HG03342 (cell line): ENCODE data around the gene USP53.
"Not testable (repeated sequence)": the region's sequence is repeated elsewhere in the genome, so short reads cannot be mapped to it uniquely, and the experiment has no call there.

ENCODE experiments used
- ATAC-seq: cut with Tn5 transposase; IDR thresholded peaks from one replicate; pipeline ENCODE4 v1.9.1; 2021; ENCODE audit warnings: mild to moderate bottlenecking, moderate library complexity; ENCODE audit not compliant: unreplicated experiment

USP53 gene

DNA sequence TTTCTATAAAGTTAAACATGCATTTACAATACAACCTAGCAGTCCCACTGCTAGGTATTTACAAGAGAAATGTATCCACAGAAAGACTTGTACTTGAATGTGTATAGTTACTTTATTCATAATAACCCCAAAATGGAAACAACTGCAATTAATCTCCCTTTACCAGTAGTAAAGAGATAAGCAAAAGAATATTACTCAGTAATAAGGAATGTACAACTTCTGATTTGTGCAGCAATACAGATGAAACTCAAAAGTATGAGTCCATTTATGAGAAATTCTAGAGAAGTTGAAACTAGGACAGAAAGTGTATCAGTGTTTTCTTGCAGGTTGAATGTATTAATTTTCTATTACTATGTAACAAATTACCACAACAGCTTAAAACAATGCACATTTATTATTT, 15.2 kb downstream of the USP53 start:
- ATAC-seq: no peak

DNA sequence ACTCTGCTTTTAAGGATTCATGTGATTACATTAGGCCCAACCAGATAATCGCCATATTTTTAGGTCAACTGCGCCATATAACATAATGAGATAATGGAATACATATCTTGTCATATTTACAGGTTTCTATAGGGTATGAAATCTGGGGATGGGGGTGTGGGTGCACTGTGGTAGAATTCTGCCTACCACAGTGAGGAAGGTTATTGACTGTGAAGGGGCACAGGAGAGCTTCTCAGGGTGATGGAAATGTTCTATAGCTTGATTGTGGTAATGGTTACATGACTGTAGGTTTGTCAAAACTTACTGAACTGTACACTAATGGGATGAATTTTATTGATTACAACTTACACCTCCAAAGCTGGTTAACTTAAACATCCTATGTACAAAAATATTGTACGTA, 15.9 kb downstream of the USP53 start:
- ATAC-seq: no peak

DNA sequence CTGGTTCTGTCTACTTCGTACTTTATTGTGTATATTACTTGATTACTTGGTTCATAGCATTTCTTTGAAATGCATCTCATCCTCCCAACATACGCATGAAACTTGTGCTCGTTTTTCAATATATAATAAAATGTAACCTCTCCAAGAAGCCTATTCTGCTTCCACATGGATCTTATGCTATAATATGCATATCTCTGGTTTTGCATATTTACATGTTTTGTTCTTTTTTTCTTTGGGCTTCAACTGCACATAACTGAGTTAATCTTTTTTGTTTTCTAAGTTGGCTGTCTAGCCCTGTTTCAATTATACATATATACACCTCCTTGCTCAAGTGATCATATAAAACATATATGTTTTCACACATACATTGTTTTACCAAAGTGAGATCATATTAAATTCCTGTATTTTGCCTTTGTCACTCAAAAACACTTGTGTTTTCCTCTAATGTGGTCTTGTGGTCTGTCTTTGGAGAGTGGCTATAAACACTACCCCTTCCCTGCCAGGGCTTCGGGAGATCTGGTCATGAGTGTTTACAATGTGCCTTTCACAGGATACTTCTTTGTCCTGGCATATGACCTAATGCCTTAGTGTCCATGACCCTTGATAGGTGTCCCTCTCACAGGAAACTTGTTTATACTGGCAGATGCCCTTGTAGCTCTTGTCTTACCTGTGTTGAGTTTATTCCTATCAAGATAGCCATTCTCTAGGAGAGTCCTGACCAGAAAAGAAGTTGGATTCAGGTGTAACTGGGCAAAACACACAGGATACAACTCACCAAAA, 17.6 kb downstream of the USP53 start:
- no peak for ATAC-seq

DNA sequence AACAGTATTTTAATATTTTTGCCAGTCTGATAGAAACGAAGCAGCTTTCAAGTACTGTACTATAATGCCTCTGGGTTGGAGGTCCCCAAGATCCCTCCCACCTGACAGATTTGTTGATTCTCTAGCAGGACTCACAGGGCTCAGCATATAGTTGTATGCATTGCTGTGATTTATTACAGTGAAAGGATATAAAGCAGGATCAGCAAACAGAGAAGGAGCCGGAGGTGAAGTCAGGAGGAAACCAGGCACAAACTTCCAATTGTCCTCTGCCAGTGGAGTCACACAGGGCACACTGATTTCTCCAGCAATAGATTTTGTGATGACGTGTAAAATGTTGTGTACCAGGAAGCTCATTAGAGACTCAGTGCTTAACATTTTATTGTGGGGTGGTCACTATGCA, 19.0 kb downstream of the USP53 start:
- ATAC-seq: no peak

DNA sequence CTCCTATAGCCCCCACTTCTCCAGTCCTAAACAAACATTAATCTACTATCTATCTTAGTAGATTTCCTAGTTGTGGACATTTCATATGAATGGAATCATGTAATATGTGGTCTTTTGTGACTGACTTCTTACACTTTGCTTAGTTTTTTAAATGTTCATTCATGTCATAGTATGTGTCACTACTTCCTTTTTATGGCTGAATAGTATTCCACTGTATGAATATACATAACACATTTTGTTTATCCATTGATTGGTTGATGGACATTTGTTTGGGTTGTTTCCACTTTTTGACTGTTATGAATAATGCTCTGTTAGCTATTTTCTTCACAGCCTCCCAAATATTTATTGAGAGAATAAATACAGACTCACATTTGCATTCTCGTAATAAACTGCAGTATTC, 19.8 kb downstream of the USP53 start:
- no peak for ATAC-seq

DNA sequence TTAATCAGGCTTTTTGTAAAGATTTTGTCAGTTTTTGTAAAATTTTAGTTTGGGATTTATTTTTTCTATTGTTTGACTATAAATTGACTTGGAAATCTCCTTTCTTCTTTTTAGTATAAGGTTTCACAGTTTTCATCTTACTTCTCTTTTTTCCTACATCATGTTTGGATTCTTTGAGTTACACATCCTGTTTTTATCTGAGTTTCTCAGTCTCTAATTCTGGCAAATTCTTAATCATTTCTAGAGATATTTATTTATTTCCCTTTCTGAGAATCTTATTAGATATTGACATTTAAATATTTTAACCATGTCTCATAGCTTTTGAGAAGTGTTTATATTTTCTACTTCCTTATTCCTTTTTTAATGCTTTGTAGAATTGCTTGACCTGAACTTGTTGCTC, 20.7 kb downstream of the USP53 start:
- ATAC-seq: no peak

DNA sequence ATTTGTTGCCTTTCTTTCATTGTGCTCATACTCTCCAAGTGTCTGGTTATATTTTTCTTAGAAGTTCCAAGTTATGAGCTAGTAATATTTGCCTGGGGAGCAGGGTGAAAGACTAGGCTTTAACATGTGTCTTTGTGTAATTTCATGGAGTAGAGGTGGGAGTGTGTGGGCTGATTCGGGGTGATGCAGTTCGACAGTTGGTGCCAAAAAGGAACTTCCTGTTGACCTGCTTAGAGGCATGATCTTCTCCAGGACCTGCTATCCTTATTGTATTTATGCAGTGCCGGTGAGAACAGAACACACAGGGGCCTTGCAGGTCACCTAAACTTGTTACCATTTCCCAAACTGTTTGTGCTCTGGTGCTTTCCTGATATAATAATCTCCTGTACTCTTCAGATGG, 21.2 kb downstream of the USP53 start:
- no peak for ATAC-seq

DNA sequence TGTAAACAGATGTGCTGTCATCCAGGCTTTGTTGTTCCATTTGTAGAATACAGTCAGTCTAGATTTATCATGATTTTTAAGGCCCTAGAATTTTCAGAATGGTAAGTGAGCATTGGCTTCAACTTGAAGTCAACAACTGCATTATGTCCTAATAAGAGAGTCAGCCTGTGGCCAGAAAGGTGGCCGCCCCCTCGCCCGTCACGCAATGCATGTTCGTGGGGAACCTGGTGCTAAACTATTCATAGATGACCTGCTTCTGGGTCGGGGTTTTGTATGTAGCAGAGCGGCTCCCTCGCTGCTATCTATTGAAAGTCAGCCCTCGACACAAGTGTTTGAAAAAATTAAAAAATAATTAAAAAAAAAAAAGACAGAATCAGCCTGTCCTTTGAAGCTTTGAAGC, 24.7 kb downstream of the USP53 start:
- no peak for ATAC-seq

DNA sequence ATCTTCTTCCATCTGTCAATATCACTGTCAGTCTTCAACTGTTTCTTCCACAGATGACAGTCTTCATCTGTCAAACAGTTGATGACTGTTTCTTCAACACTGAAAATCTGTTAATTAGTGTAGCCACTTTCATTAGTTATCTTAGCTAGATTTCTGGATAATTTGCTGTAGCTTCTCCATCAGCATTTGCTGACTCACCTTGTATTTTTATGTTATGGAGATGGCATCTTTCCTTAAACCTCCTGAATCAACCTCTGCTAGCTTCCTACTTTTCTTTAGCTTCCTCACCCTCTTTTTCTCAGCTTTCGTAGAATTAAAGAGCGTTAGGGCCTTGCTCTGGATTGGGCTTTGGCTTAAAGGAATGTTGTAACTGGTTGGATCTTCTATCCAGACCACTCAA, 25.1 kb downstream of the USP53 start:
- ATAC-seq: no peak

DNA sequence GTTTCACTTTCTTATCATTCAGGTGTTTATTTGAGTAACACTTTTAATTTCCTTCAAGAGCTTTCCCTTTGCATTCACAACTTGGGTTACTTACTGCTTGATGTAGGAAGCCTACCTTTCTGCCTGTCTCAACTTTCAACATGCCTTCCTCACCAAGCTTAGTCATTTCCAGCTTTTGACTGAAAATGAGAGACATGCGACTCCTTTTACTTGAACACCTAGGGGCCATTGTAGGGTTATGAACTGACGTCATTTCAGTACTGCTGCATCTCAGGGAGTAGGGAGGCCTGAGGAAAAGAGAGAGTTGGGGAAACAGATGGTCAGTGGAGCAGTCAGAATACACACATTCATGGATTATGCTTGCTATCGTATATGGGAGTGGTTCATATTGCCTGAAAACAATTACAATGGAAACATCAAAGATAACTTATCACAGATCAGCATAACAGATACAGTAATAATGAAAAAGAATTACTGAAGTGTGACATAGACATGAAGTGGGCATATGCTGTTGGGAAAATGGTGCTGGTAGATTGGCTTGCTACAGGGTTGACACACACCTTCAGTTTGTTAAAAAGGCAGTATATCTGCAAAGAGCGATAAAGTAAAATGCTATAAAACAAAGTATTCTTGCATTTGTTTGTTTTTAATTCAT, 25.7 kb downstream of the USP53 start:
- ATAC-seq: peak; percentile 97

DNA sequence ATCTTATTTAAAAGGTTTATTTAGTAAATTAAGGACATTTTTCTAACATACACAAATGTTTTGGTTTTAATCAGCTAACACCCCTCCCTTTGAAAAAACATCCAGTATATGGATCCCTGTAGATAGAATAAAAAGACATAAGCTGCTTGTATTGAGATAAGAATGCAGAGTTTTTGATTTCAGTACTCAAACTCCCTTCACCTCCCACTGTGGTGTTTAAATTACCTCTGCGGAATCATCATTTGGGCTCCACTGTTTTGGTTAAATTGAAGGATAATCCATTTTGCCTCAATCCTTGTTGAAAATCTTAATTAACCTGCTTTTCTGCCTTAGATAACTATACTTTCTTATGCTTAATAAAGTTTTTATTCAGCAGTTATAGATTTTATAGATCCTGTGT, 27.6 kb downstream of the USP53 start:
- no peak for ATAC-seq

DNA sequence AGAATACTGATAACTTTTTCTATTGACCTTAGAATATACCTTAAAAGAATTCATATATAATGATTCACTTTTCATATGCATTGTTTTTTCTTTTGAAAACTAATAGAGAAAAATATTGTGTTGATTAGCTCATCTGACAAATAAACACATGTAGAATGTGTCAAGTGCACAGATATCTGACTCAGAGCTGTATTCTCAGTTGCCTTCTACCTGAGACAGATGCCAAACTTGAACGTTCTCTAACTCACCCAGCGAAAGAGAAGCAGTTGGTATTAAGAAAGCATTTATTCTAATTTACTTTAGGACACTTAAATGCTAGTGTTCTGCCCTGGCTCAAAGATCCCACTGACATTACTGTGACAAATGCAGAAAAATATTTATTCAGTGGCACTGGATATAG, 28.1 kb downstream of the USP53 start:
- ATAC-seq: no peak

DNA sequence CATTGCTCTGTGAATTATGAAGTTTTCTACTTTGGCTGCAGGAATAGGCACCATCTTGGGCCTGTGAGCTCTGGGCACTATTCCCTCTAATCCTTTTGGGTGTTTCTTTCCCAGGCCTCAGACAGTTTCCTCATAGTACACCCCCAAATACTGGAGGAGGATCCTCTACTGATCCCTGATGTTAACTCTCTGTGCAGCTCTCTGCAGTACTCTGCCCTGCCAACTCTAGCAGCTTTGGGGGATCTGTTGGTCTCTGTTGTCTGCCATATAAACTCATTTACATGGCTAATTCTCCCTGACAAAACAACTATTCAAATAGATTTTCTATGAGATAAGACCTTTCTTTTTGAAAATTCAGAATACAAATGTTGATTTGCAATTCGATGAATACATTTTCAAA, 29.9 kb downstream of the USP53 start:
- ATAC-seq: no peak

DNA sequence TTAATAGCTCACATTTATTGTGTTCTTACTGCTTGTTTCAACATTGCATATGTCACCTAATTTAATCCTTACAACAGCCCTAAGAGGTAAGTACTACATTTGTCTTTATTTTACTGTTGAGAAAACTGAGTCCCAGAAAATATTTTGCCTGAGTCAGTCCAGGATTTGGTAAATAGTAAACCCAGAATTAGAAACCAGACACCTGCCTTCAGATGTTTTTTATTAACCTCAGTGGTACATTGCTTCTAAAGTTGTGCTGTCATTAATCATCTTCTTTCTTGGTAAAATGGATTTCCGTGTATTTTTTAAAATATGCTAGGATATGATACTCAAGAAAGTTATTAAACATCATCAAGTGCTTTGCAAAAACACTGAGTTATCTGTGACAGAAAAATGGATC, 31.4 kb downstream of the USP53 start:
- no peak for ATAC-seq

DNA sequence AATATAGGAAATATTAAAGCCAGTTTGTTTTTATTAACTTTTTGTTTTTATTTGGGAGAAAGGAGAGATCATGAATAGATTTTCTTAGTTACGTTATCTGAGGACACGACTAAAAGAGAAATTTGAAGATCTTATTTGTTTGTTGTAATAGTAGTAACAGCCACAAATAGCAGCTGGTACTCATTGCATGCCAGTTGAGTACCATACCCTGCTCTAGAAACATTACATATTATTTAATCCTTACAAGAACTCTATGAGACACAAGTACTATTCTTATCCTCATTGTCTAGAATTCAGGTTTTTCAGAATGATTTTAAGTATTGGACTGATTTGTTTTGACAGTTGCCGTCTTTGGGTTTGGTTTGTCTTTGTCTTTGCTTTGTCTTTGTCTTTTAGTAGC, 31.8 kb downstream of the USP53 start:
- no peak for ATAC-seq

DNA sequence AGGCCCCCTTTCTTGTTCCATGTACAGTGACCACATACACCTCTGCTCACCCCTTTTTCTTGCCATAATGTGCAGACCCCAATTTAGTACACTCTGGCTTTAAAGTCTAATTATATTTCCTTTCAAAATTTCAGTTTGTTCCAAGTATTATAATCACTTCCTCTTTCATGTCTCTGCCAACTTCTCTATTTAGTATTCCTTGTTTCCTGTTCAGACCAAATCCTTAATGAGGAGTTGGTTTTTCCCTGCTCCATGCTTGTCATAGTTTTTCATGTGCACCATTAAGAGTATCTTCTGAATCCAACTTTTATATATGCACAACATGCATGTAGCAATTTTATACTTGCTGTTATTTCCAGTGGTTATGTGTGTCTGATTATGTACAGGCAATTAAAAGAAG, 32.3 kb downstream of the USP53 start:
- ATAC-seq: no peak

DNA sequence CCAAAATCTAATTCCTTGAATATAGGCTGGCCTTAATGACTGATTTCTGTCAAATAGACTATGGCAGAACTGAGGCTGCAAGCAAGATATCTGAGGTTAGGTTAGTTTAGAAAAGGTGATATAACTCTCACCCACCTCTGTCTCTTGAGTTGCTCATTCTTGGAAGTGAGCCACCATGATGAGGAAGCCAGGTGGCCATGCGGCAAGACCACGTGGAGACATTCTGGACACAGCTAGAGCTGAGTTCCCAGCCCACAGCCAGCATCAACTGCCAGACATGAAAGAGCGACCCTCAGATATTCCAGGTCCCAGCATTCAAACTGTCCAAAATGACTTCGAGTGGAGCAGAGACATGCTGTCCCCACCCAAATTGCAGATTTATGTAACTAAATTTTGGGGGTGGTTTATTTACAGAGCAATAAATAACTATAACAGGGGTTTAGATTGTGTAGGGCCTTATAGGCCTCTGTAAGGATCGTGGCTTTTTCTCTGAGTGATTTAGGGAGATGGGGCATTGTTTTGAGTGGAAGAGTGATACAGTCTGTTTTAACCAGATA, 33.7 kb downstream of the USP53 start:
- ATAC-seq: no peak

DNA sequence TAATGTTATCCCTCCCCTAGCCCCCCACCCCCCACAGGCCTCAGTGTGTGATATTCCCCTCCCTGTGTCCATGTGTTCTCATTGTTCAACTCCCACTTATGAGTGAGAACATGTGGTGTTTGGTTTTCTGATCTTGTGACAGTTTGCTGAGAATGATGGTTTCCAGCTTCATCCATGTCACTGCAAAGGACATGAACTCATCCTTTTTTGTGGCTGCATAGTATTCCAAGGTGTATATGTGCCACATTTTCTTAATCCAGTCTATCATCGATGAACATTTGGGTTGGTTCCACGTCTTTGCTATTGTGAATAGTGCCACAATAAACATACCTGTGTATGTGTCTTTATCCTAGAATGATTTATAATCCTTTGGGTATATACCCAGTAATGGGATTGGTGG, 38.5 kb downstream of the USP53 start:
- ATAC-seq: not testable (repeated sequence)

DNA sequence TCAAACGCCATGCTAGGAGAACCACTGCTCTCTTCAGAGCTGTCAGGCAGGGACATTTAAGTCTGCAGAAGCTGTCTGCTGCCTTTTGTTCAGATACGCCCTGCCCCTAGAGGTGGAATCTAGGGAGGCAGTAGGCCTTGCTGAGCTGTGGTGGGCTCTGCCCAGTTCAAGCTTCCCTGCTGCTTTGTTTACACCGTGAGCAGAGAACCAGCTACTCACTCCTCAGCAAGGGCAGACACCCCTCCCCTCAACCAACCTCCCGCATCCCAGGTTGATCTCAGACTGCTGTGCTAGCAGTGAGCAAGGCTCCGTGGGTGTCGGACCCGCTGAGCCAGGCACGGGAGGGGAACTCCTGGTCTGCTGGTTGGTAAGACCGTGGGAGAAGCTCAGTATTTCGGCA, 42.7 kb downstream of the USP53 start:
- ATAC-seq: not testable (repeated sequence)

DNA sequence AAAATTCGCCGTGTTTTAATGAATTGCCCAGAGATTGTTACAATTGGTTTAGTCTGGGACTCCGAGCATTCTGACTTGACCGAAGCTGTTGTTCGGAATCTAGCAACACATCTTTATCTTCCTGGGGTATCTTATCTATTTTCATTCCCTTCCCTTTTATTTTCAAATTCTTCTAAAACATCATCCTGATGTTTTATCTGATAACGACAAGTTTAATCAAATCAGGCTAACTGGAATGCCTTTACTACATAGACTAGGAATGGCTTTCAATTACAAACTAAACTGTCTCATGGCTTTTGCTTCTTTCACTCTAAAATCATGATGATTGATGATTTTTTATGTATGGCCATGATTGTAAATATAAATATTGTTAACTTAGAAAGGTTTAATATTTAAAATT, 48.0 kb downstream of the USP53 start:
- no peak for ATAC-seq

DNA sequence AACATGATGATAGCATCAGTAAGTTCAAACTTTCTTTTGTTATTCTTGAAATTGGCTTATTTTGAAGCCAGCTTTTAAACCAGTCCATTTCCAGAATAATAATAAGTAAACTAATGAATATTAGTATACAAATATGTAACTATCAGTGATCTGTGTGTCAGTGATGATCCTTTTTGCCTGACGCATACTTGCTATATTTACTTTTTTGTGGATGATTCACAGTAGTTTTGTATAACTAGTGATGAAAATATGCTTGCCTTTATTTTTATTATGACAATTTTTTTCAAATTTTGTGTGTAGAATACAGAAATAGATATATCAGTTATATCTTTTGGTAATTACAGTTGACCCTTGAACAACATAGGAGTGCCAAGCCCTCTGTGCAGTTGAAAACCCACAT, 49.5 kb downstream of the USP53 start:
- no peak for ATAC-seq

DNA sequence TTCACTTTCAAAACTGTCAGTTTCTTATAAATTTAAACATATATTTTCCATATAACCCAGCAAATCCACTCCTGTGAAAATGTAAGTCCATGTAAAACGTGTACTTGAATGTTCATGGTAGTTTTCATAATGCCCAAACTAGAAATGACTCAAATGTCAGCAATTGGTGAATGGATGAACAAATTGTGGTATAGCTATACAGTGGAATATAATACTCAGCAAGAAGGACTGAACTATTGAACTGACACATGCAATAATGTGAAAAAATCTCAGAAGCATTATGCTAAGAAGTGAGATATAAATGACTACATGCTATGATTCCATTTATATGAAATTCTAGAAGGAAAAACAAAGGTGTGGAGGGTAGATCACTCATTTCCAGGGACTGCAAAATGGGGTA, 52.2 kb downstream of the USP53 start:
- ATAC-seq: no peak

DNA sequence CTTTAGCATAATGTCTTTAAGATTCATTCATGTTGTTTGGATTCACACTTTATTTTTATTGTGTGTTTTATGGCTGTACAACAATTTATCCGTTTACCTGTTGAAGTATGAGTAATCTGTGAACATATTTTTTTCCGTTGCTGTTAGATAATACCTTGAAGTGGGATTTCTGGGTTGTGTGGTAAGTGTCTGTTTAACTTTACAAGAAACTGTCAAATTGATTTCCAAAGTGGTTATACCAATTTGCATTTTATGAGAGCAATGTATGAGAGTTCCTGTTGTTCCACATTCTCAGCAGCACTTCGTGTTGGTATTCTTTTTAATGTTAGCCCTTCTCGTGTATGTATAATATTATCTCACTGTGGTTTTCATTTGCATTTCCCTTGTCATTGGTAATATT, 53.6 kb downstream of the USP53 start:
- ATAC-seq: no peak
